ENCODE data around the gene IGF1R. TPM values are rescaled to one million over a fixed set of nuclear protein-coding genes. Genes with fewer than 3 reads are reported as not detected.

IGF1R gene
- total and polyA plus RNA-seq, 2 of the 13 experiments (the other 11 are each of a cell fraction or from before 2014, with no cell fraction given), result 15.9 to 18.4 TPM

DNA sequence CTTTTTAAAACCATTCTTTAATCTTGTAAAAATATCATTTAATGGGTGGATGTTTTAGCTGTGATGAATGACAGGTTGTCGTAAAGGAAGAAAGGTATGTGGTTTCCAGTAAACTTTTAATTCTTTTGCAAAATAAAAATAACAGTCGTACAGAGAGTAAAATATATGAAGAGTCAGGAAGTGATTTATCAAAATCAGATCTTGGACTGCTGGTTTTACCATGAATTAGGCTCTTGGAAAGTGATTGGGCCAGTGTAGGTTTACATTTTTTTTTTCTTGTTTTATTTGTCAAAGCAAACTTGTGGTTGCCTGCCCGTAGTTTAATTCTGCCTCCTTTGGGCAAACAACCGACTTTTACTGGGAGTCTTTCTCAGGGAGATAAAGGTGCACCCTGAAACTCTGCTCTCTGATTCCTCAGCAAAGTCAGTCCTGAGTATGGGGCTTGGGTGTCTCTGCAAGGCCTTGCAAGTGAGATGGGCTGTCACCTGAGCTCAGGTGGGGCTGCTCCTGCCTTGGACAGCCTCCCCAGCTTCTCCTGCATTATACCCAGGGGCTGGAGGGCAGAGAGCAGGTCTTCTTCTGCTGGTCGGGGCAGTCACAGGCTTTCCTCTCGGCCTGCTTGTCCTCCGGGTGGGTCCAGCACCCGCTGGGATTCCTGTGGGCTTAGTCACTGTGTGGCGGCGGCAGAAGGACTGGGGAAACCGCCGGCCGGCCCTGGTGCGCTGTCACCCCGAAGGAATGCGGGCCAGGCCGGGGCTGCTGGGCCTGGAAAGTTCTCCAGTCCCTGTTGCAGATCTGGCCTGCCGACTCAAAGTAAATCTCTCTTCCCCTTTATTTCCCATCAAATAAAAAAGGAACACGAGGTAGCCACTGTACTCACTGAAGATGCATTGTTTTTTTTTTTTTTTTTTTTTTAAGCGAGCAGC is 79.0 kb downstream of the IGF1R start (continued):
- no peak for TF ChIP-seq ZSCAN21 (CRISPR knock-in tag; IDR thresholded peaks at IDR 0.05; ENCODE audit: borderline replicate concordance)
- TF ChIP-seq FOXA1 (IDR thresholded peaks at IDR 0.05), result no peak
- TF ChIP-seq FOXA1 (CRISPR knock-in tag; IDR thresholded peaks at IDR 0.05), result no peak
- TF ChIP-seq ETV5 (CRISPR knock-in tag; IDR thresholded peaks at IDR 0.05; ENCODE audit: borderline replicate concordance), result peak; percentile 51; the same call in 1 of the 2 replicates
- TF ChIP-seq SALL2 (CRISPR knock-in tag; IDR thresholded peaks at IDR 0.05), result no peak
- TF ChIP-seq, protein P1, sequence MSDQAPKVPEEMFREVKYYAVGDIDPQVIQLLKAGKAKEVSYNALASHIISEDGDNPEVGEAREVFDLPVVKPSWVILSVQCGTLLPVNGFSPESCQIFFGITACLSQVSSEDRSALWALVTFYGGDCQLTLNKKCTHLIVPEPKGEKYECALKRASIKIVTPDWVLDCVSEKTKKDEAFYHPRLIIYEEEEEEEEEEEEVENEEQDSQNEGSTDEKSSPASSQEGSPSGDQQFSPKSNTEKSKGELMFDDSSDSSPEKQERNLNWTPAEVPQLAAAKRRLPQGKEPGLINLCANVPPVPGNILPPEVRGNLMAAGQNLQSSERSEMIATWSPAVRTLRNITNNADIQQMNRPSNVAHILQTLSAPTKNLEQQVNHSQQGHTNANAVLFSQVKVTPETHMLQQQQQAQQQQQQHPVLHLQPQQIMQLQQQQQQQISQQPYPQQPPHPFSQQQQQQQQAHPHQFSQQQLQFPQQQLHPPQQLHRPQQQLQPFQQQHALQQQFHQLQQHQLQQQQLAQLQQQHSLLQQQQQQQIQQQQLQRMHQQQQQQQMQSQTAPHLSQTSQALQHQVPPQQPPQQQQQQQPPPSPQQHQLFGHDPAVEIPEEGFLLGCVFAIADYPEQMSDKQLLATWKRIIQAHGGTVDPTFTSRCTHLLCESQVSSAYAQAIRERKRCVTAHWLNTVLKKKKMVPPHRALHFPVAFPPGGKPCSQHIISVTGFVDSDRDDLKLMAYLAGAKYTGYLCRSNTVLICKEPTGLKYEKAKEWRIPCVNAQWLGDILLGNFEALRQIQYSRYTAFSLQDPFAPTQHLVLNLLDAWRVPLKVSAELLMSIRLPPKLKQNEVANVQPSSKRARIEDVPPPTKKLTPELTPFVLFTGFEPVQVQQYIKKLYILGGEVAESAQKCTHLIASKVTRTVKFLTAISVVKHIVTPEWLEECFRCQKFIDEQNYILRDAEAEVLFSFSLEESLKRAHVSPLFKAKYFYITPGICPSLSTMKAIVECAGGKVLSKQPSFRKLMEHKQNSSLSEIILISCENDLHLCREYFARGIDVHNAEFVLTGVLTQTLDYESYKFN (CRISPR knock-in tag; conservative IDR thresholded peaks at IDR 0.05), result peak; percentile 54; the same call in 1 of the 2 replicates
- peak; percentile 64; the same call in 1 of the 2 replicates for TF ChIP-seq KAT7 (CRISPR knock-in tag; IDR thresholded peaks at IDR 0.05; ENCODE audit: borderline replicate concordance)
- TF ChIP-seq, protein P2, sequence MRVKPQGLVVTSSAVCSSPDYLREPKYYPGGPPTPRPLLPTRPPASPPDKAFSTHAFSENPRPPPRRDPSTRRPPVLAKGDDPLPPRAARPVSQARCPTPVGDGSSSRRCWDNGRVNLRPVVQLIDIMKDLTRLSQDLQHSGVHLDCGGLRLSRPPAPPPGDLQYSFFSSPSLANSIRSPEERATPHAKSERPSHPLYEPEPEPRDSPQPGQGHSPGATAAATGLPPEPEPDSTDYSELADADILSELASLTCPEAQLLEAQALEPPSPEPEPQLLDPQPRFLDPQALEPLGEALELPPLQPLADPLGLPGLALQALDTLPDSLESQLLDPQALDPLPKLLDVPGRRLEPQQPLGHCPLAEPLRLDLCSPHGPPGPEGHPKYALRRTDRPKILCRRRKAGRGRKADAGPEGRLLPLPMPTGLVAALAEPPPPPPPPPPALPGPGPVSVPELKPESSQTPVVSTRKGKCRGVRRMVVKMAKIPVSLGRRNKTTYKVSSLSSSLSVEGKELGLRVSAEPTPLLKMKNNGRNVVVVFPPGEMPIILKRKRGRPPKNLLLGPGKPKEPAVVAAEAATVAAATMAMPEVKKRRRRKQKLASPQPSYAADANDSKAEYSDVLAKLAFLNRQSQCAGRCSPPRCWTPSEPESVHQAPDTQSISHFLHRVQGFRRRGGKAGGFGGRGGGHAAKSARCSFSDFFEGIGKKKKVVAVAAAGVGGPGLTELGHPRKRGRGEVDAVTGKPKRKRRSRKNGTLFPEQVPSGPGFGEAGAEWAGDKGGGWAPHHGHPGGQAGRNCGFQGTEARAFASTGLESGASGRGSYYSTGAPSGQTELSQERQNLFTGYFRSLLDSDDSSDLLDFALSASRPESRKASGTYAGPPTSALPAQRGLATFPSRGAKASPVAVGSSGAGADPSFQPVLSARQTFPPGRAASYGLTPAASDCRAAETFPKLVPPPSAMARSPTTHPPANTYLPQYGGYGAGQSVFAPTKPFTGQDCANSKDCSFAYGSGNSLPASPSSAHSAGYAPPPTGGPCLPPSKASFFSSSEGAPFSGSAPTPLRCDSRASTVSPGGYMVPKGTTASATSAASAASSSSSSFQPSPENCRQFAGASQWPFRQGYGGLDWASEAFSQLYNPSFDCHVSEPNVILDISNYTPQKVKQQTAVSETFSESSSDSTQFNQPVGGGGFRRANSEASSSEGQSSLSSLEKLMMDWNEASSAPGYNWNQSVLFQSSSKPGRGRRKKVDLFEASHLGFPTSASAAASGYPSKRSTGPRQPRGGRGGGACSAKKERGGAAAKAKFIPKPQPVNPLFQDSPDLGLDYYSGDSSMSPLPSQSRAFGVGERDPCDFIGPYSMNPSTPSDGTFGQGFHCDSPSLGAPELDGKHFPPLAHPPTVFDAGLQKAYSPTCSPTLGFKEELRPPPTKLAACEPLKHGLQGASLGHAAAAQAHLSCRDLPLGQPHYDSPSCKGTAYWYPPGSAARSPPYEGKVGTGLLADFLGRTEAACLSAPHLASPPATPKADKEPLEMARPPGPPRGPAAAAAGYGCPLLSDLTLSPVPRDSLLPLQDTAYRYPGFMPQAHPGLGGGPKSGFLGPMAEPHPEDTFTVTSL (CRISPR knock-in tag; IDR thresholded peaks at IDR 0.05; ENCODE audit: borderline replicate concordance), result peak; percentile 47; the same call in 1 of the 2 replicates
- no peak for TF ChIP-seq RFX5 (IDR thresholded peaks at IDR 0.05; ENCODE audit: low read depth, low read length)
- TF ChIP-seq ZNF34 (CRISPR knock-in tag; IDR thresholded peaks at IDR 0.05; ENCODE audit: borderline replicate concordance), result no peak
- no peak for TF ChIP-seq THAP11 (CRISPR knock-in tag; IDR thresholded peaks at IDR 0.05)
- no peak for TF ChIP-seq ZNF24 (IDR thresholded peaks at IDR 0.05)
- TF ChIP-seq KDM5B (CRISPR knock-in tag; IDR thresholded peaks at IDR 0.05; ENCODE audit: borderline replicate concordance), result no peak
- TF ChIP-seq, protein P3, sequence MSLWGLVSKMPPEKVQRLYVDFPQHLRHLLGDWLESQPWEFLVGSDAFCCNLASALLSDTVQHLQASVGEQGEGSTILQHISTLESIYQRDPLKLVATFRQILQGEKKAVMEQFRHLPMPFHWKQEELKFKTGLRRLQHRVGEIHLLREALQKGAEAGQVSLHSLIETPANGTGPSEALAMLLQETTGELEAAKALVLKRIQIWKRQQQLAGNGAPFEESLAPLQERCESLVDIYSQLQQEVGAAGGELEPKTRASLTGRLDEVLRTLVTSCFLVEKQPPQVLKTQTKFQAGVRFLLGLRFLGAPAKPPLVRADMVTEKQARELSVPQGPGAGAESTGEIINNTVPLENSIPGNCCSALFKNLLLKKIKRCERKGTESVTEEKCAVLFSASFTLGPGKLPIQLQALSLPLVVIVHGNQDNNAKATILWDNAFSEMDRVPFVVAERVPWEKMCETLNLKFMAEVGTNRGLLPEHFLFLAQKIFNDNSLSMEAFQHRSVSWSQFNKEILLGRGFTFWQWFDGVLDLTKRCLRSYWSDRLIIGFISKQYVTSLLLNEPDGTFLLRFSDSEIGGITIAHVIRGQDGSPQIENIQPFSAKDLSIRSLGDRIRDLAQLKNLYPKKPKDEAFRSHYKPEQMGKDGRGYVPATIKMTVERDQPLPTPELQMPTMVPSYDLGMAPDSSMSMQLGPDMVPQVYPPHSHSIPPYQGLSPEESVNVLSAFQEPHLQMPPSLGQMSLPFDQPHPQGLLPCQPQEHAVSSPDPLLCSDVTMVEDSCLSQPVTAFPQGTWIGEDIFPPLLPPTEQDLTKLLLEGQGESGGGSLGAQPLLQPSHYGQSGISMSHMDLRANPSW (CRISPR knock-in tag; IDR thresholded peaks at IDR 0.05; ENCODE audit: borderline replicate concordance), result no peak
- no peak for TF ChIP-seq ZNF549 (CRISPR knock-in tag; IDR thresholded peaks at IDR 0.05)
